Endothelial cell of coronary artery (primary cell): Measurements from ENCODE around the gene TMTC4. TPM values are rescaled to one million over a fixed set of nuclear protein-coding genes. Genes with fewer than 3 reads are reported as not detected.

Experiments used
- total RNA-seq: library from RNA; depleted of rRNA; stranded (reverse); fragments of >200 nt; gene quantifications from 2 replicates; pipeline ENCODE4 v1.2.3, GENCODE V29; 2014

Gene TMTC4, protein sequence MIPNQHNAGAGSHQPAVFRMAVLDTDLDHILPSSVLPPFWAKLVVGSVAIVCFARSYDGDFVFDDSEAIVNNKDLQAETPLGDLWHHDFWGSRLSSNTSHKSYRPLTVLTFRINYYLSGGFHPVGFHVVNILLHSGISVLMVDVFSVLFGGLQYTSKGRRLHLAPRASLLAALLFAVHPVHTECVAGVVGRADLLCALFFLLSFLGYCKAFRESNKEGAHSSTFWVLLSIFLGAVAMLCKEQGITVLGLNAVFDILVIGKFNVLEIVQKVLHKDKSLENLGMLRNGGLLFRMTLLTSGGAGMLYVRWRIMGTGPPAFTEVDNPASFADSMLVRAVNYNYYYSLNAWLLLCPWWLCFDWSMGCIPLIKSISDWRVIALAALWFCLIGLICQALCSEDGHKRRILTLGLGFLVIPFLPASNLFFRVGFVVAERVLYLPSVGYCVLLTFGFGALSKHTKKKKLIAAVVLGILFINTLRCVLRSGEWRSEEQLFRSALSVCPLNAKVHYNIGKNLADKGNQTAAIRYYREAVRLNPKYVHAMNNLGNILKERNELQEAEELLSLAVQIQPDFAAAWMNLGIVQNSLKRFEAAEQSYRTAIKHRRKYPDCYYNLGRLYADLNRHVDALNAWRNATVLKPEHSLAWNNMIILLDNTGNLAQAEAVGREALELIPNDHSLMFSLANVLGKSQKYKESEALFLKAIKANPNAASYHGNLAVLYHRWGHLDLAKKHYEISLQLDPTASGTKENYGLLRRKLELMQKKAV
- total RNA-seq = 28.7 and 36.2 TPM in 2 replicates

DNA sequence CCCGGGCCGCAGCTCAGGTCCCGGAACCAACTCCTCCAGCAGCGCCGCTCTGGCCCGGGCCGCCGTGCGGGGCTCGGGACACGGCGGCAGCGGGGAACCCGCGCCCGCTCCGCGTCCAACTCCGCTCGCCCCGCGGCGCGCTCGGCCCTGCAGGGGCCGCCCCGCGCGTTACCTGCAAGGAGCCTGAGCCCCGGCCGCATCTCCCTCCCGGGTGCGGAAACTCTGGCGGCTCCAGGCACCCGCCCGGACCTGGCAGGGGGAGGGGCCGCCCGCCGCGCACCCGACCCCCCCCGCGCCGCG, at the start of gene TMTC4:
TSS of gene TMTC4 (minus strand) at position 224 of the 300 bp plus-strand sequence. CDS start 4,433 bp downstream, outside the sequence.

GRCh38 chr13:100588331-100589177, 86.0 kb downstream of the TMTC4 start, which contains the start of gene GGACT:
Gene GGACT (minus strand): TSS chr13:100588789. CDS start chr13:100532591, 56,198 bp downstream.

Other genes starting within 250 kb of the TMTC4 start
- 5.0 and 7.6 TPM in 2 replicates for gene GGACT, start 86.0 kb downstream of the TMTC4 start, total RNA-seq